Activated naive CD8-positive, alpha-beta T cell treated with anti-CD3 and anti-CD28 coated beads for 36 hours (primary cell): ENCODE results near the gene PITPNC1. TPM values are rescaled to one million over a fixed set of nuclear protein-coding genes. Genes with fewer than 3 reads are reported as not detected.

Source experiments
- DNase-seq: peaks from one replicate; pipeline ENCODE4 v3.0.0; 2021
- H3K27ac Mint-ChIP-seq: one replicate; pipeline ENCODE4 v1.8.0; 2022; ENCODE audit warnings: mild to moderate bottlenecking, moderate library complexity, mixed read lengths
- H3K27me3 Mint-ChIP-seq: one replicate; pipeline ENCODE4 v1.8.0; 2022; ENCODE audit warnings: mild to moderate bottlenecking, mixed read lengths
- H3K36me3 Mint-ChIP-seq: one replicate; pipeline ENCODE4 v1.8.0; 2021; ENCODE audit warnings: mild to moderate bottlenecking, mixed read lengths
- H3K4me1 Mint-ChIP-seq: one replicate; pipeline ENCODE4 v1.8.0; 2021; ENCODE audit warnings: mixed read lengths
- H3K4me3 Mint-ChIP-seq: one replicate; pipeline ENCODE4 v1.8.0; 2022; ENCODE audit warnings: mild to moderate bottlenecking, moderate library complexity, mixed read lengths
- H3K9me3 Mint-ChIP-seq: one replicate; pipeline ENCODE4 v1.8.0; 2022; ENCODE audit warnings: mixed read lengths
- total RNA-seq, 2 experiments: library from RNA; stranded (reverse); gene quantifications; one replicate each; pipeline ENCODE4 v1.2.3, GENCODE V29; 2021

Gene PITPNC1
- total RNA-seq, 2 experiments from 2014 or later: 50.1 to 51.1 TPM

GRCh38 chr17:67662712-67663111, 285.6 kb downstream of the PITPNC1 start:
- Mint-ChIP-seq H3K27me3 (no peaks in the 10 kb centered on the region), H3K36me3 (peaks cover 34% of the 10 kb centered on the region), H3K27ac (no peak overlapping the region), H3K9me3 (peaks cover 11% of the 10 kb centered on the region), H3K4me1 (peaks cover 5% of the 10 kb centered on the region), H3K4me3 (no peak overlapping the region)
- no peak for DNase-seq

- Mint-ChIP-seq H3K27ac (no peak overlapping the region), H3K36me3 (peaks cover 32% of the 10 kb centered on the region)
Measured at GRCh38 chr17:67663457-67663856, 286.4 kb downstream of the PITPNC1 start.

GRCh38 chr17:67666028-67666427, 288.9 kb downstream of the PITPNC1 start:
- Mint-ChIP-seq H3K27me3 (no peaks in the 10 kb centered on the region), H3K9me3 (no peaks in the 10 kb centered on the region), H3K4me3 (no peak overlapping the region), H3K27ac (no peak overlapping the region), H3K4me1 (peaks cover 5% of the 10 kb centered on the region), H3K36me3 (peaks cover 21% of the 10 kb centered on the region)
- no peak for DNase-seq

More at GRCh38 chr17:67663457-67663856, 286.4 kb downstream of the PITPNC1 start:
- DNase-seq: no peak
- Mint-ChIP-seq H3K4me3 (no peak overlapping the region), H3K27me3 (no peaks in the 10 kb centered on the region), H3K9me3 (peaks cover 5% of the 10 kb centered on the region), H3K4me1 (peaks cover 5% of the 10 kb centered on the region)

GRCh38 chr17:67666710-67667109, 289.6 kb downstream of the PITPNC1 start:
- no peaks in the 10 kb centered on the region for H3K9me3 Mint-ChIP-seq
- no peak overlapping the region for H3K4me3 Mint-ChIP-seq
- peaks cover 14% of the 10 kb centered on the region for H3K36me3 Mint-ChIP-seq
- no peak for DNase-seq
- H3K27ac Mint-ChIP-seq: no peak overlapping the region
- H3K27me3 Mint-ChIP-seq: no peaks in the 10 kb centered on the region
- H3K4me1 Mint-ChIP-seq: peaks cover 3% of the 10 kb centered on the region

GRCh38 chr17:67671493-67671892, 294.4 kb downstream of the PITPNC1 start:
- H3K9me3 Mint-ChIP-seq: no peaks in the 10 kb centered on the region
- H3K4me1 Mint-ChIP-seq: peaks cover 2% of the 10 kb centered on the region
- no peaks in the 10 kb centered on the region for H3K27me3 Mint-ChIP-seq
- H3K27ac Mint-ChIP-seq: no peak overlapping the region
- DNase-seq: no peak
- H3K4me3 Mint-ChIP-seq: no peak overlapping the region
- peaks cover 7% of the 10 kb centered on the region for H3K36me3 Mint-ChIP-seq

DNA sequence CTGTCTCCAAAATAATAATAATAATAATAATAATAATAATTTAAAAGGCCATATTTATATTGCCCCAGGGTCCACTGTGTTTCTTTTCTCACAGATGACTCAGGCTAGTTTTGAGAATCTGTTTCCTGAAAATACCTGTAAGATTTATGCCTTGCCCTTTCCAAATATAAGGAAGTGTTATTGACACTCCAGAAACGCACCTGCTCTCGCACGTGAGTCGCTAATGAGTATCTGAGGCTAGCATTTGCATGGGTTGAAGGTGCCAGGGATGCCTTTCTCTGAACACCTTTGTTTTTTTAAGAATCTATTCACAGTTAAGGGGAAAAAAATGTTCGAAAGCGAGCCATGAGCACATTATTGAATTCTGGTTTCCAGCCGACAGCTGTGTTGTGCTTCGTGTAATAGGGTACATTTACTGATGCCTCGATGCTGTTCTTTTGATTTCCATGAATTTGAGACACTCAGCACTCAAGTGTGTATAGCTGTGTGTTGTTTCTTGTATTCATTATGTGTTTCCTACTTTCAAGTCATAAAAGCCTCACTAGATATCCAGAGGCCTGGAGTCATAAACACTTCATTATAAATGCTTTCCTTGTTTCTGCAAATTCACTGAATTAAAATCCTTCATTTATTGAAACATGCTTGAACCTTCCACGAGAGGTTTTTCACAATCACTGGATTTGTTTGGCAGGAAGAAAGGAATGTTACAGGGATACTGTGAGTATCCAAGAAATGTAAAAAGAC, 295.7 kb downstream of the PITPNC1 start:
- Mint-ChIP-seq H3K27ac (no peak overlapping the region), H3K27me3 (no peaks in the 10 kb centered on the region)
- no peak for DNase-seq

GRCh38 chr17:67675481-67675880, 298.4 kb downstream of the PITPNC1 start:
- DNase-seq: no peak
- Mint-ChIP-seq H3K36me3 (peaks cover 10% of the 10 kb centered on the region), H3K9me3 (no peaks in the 10 kb centered on the region), H3K4me3 (no peak overlapping the region), H3K4me1 (peaks cover 15% of the 10 kb centered on the region), H3K27me3 (no peaks in the 10 kb centered on the region), H3K27ac (no peak overlapping the region)

More for the DNA sequence above, 295.7 kb downstream of the PITPNC1 start:
- Mint-ChIP-seq H3K4me3 (no peak overlapping the region), H3K9me3 (no peaks in the 10 kb centered on the region), H3K36me3 (peaks cover 5% of the 10 kb centered on the region), H3K4me1 (peaks cover 2% of the 10 kb centered on the region)

DNA sequence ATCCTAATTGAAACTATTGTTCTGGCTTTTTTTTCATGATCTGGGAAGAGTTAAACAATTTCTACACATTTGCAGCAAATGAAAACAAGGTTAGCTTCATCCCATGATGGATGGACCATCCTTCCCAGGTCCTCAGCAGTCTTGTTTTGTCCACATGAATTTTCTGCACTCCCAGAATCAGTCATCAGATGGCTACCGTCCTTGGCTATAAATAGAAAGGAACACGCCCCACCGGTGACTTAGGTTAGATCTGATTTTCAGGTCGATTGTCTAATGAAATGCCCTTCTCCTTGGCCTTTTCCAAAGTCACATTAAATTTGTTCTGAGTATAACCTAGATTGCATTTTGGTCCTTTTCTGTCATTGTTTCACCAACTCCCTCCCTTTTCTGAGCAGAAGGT, 299.2 kb downstream of the PITPNC1 start:
- DNase-seq: no peak
- Mint-ChIP-seq H3K36me3 (peaks cover 12% of the 10 kb centered on the region), H3K27ac (no peak overlapping the region), H3K4me3 (no peak overlapping the region), H3K9me3 (no peaks in the 10 kb centered on the region), H3K4me1 (peaks cover 21% of the 10 kb centered on the region), H3K27me3 (no peaks in the 10 kb centered on the region)

- no peak for DNase-seq
- no peak overlapping the region for H3K27ac Mint-ChIP-seq
- no peaks in the 10 kb centered on the region for H3K27me3 Mint-ChIP-seq
- H3K9me3 Mint-ChIP-seq: no peaks in the 10 kb centered on the region
- no peak overlapping the region for H3K4me3 Mint-ChIP-seq
- H3K4me1 Mint-ChIP-seq: peaks cover 21% of the 10 kb centered on the region
- peaks cover 12% of the 10 kb centered on the region for H3K36me3 Mint-ChIP-seq
Measured at GRCh38 chr17:67678414-67678813, 301.3 kb downstream of the PITPNC1 start.

GRCh38 chr17:67679225-67679624, 302.1 kb downstream of the PITPNC1 start:
- peaks cover 21% of the 10 kb centered on the region for H3K4me1 Mint-ChIP-seq
- no peaks in the 10 kb centered on the region for H3K9me3 Mint-ChIP-seq
- H3K4me3 Mint-ChIP-seq: no peak overlapping the region
- no peak for DNase-seq
- H3K27ac Mint-ChIP-seq: peak overlapping the region; percentile 54
- no peaks in the 10 kb centered on the region for H3K27me3 Mint-ChIP-seq
- H3K36me3 Mint-ChIP-seq: peaks cover 12% of the 10 kb centered on the region

DNA sequence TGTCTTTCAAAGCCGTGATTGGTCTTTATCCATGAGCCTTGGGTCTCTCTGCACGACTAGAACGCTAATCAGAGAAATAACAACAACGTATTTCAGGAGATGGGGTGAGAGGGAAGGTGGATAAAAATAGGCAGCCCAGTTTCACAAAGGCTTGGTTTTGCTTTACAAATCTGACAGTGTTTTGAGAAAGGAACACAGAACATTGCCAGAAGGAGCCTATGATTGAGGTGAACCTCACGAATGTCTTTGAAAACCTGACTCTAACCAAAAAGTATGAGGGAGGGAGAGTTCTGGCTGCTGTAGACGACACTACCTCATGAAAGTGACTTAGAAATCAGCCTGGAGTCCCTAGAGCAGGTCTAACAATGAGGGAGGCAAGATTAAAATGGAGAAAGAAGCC, 302.6 kb downstream of the PITPNC1 start:
- Mint-ChIP-seq H3K27me3 (no peaks in the 10 kb centered on the region), H3K9me3 (no peaks in the 10 kb centered on the region), H3K27ac (peak overlapping the region; percentile 54), H3K36me3 (peaks cover 12% of the 10 kb centered on the region), H3K4me3 (no peak overlapping the region), H3K4me1 (peaks cover 21% of the 10 kb centered on the region)
- DNase-seq: no peak

- no peak for DNase-seq
- H3K36me3 Mint-ChIP-seq: peaks cover 12% of the 10 kb centered on the region
- H3K4me1 Mint-ChIP-seq: peaks cover 19% of the 10 kb centered on the region
- peak overlapping the region; percentile 54 for H3K27ac Mint-ChIP-seq
- H3K9me3 Mint-ChIP-seq: no peaks in the 10 kb centered on the region
- no peaks in the 10 kb centered on the region for H3K27me3 Mint-ChIP-seq
- H3K4me3 Mint-ChIP-seq: no peak overlapping the region
Measured at GRCh38 chr17:67680445-67681224, 303.6 kb downstream of the PITPNC1 start.

- H3K27me3 Mint-ChIP-seq: no peaks in the 10 kb centered on the region
- H3K4me1 Mint-ChIP-seq: peaks cover 21% of the 10 kb centered on the region
- H3K27ac Mint-ChIP-seq: no peak overlapping the region
- no peaks in the 10 kb centered on the region for H3K9me3 Mint-ChIP-seq
- no peak for DNase-seq
- H3K36me3 Mint-ChIP-seq: peaks cover 12% of the 10 kb centered on the region
- H3K4me3 Mint-ChIP-seq: no peak overlapping the region
Measured at GRCh38 chr17:67682196-67682595, 305.1 kb downstream of the PITPNC1 start.

GRCh38 chr17:67685351-67685750, 308.3 kb downstream of the PITPNC1 start:
- H3K9me3 Mint-ChIP-seq: no peaks in the 10 kb centered on the region
- H3K4me1 Mint-ChIP-seq: peaks cover 12% of the 10 kb centered on the region
- H3K27ac Mint-ChIP-seq: no peak overlapping the region
- no peak for DNase-seq
- no peak overlapping the region for H3K4me3 Mint-ChIP-seq
- no peaks in the 10 kb centered on the region for H3K27me3 Mint-ChIP-seq
- peaks cover 4% of the 10 kb centered on the region for H3K36me3 Mint-ChIP-seq

GRCh38 chr17:67686241-67686640, 309.2 kb downstream of the PITPNC1 start:
- DNase-seq: no peak
- Mint-ChIP-seq H3K4me3 (no peak overlapping the region), H3K27ac (no peak overlapping the region), H3K27me3 (no peaks in the 10 kb centered on the region), H3K9me3 (no peaks in the 10 kb centered on the region), H3K4me1 (peaks cover 6% of the 10 kb centered on the region), H3K36me3 (no peaks in the 10 kb centered on the region)
